BLaER1 treated with 17β-estradiol and CSF1 and Interleukin-3, amounts not matched to agents 10 nM and 100 nM (cell line): ENCODE results near the gene VCP.

Source experiments
- H3K27ac ChIP-seq, 11 experiments: shearing (Covaris generic); formaldehyde crosslinking; 2 replicates each; pipeline ENCODE4 v1.8.1; 2022
- H3K27me3 ChIP-seq, 11 experiments: shearing (Covaris generic); formaldehyde crosslinking; 2 replicates each; pipeline ENCODE4 v1.8.1; 2022
- H3K36me3 ChIP-seq, 11 experiments: shearing (Covaris generic); formaldehyde crosslinking; 2 replicates each; pipeline ENCODE4 v1.8.1; 2022
- H3K4me1 ChIP-seq, 10 experiments: shearing (Covaris generic); formaldehyde crosslinking; 2 replicates each; pipeline ENCODE4 v1.8.1; 2022
- H3K4me2 ChIP-seq, 11 experiments: shearing (Covaris generic); formaldehyde crosslinking; 2 replicates each; pipeline ENCODE4 v1.8.1; 2022
- H3K4me3 ChIP-seq, 10 experiments: shearing (Covaris generic); formaldehyde crosslinking; 2 replicates each; pipeline ENCODE4 v1.8.1; 2022
- H3K9ac ChIP-seq, 11 experiments: shearing (Covaris generic); formaldehyde crosslinking; 2 replicates each; pipeline ENCODE4 v1.8.1; 2022
- H3K9me3 ChIP-seq, 11 experiments: shearing (Covaris generic); formaldehyde crosslinking; replicated peaks in 1 of 11; 2 replicates each; pipeline ENCODE4 v1.8.1; 2022
- H4K20me1 ChIP-seq, 11 experiments: shearing (Covaris generic); formaldehyde crosslinking; 2 replicates each; pipeline ENCODE4 v1.8.1; 2022
- Cebpa-rat ChIP-seq, 11 experiments: shearing (Covaris generic); IDR thresholded peaks; 2 replicates each; pipeline ENCODE4 v1.8.1; 2022

Gene VCP

DNA sequence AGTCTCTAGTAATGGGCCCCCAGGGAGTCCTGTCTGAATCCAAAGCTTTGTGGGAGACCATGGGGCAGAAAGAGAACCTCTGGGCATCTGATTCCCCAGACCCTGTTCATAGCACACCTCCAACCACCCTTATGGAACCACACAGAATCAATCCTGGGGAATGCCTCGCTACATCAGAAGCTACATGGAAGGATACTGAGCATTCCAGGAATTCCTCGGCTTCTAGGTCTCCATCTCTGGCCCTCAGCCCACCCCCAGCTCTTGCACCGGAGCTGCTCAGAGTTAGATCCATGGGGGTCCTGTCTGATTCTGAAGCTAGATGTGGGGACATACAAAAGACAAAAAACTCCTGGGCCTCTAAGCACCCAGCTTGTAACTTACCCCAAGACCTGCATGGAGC lies 28.4 kb downstream of the VCP start:
- peak overlapping the region in 3 of 11 experiments; percentile 13 to 69 (median 56); a peak in 1 of 22 replicates for H3K4me2 ChIP-seq
- no peak overlapping the region for H3K9ac ChIP-seq
- H3K4me3 ChIP-seq = no peak overlapping the region
- TF ChIP-seq Cebpa-rat (IDR thresholded peaks at IDR 0.05) = no peak
- peak overlapping the region in 4 of 11 experiments; percentile 9 to 56 (median 54); a peak in 5 of 22 replicates for H3K27ac ChIP-seq
- H3K27me3 ChIP-seq = no peaks in the 10 kb centered on the region
- peaks cover 27 to 60% (median 48%) of the 10 kb centered on the region in 11 experiments for H3K36me3 ChIP-seq
- H4K20me1 ChIP-seq = peaks cover 0 to 42% (median 0%) of the 10 kb centered on the region in 11 experiments; a peak in 7 of 22 replicates
- no peaks in the 10 kb centered on the region; a peak in 1 of 22 replicates for H3K9me3 ChIP-seq
- peaks cover 36 to 60% (median 48%) of the 10 kb centered on the region in 10 experiments for H3K4me1 ChIP-seq

DNA sequence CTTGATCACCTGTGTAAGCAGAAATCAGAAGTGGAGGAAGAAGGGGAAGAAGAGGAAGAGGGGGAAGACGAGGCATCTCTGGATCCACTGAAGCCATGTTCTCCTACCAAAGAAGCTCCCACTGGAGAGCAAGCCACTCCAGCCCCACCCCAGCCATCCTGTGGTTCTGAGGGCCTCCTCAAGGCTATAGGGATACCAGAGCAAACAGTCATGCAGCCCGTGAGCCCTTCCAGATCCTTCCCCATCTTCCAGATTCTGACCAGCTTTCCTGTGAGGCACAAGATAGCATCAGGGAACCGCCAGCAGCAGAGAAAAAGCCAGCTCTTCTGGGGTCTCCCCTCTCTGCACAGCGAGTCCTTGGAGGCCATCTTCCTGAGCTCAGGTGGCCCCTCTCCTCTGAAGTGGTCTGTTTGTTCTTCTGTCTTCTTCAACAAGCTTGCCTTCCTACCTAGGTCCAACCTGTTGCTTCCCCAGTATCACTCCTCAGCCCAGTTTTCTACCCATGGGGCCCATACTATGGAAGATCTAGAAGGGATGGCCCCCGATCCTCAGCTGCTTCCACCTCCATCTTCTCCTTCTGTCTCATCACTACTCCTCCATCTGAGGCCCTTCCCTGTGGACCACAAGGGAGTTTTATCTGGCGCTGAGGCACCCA lies 29.4 kb downstream of the VCP start:
- Histone ChIP-seq H3K4me2 (peak overlapping the region; percentile 48 to 84 (median 68); a peak in 21 of 22 replicates), H3K9ac (no peak overlapping the region), H3K4me1 (peaks cover 37 to 60% (median 49%) of the 10 kb centered on the region in 10 experiments), H3K27me3 (no peaks in the 10 kb centered on the region), H3K27ac (peak overlapping the region in 8 of 11 experiments; percentile 42 to 68 (median 57); a peak in 16 of 22 replicates), H3K4me3 (no peak overlapping the region), H3K36me3 (peaks cover 18 to 57% (median 44%) of the 10 kb centered on the region in 11 experiments; a peak in 21 of 22 replicates), H4K20me1 (peaks cover 0 to 34% (median 0%) of the 10 kb centered on the region in 11 experiments; a peak in 4 of 22 replicates), H3K9me3 (peaks cover 0 to 5% (median 0%) of the 10 kb centered on the region in 11 experiments; a peak in 2 of 22 replicates)
- TF ChIP-seq Cebpa-rat (IDR thresholded peaks at IDR 0.05) = no peak

DNA sequence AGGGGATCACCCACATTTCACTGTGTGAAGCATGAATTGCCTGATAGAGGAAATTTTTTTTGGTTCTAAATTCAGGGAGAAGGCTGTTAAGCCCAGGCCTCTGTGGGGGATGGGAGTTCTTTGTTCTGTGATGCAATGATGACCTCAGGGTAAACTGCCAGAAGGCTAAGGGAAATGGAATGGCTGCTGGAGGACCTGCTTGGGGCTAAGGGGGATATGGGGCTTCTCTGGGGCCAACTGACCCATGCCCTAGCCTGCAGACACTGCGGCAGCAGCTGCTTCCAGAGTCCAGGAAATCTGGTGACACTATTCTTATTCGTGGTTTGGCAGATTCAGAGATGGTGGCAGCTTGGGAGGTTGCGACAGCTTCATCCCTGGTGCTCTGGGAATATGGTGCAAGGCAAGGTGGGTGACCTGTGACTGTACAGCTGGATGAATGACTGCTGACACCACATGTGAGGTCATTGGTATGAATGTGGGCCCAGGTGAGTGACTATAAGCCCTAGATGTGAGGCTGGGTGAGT lies 30.3 kb downstream of the VCP start:
- Histone ChIP-seq H3K4me2 (peak overlapping the region; percentile 48 to 84 (median 68)), H3K27me3 (no peaks in the 10 kb centered on the region)

GRCh38 chr9:35035851-35036701 lies 36.3 kb downstream of the VCP start:
- Histone ChIP-seq H3K27me3 (no peaks in the 10 kb centered on the region), H3K27ac (peak overlapping the region in 8 of 11 experiments; percentile 14 to 45 (median 23); a peak in 10 of 22 replicates), H3K9me3 (peaks cover 0 to 8% (median 0%) of the 10 kb centered on the region in 11 experiments; a peak in 2 of 22 replicates), H3K36me3 (peaks cover 0 to 19% (median 9%) of the 10 kb centered on the region in 11 experiments; a peak in 12 of 22 replicates), H3K4me1 (peaks cover 25 to 38% (median 31%) of the 10 kb centered on the region in 10 experiments), H3K4me3 (peak overlapping the region in 1 of 10 experiments; percentile 27; a peak in 2 of 20 replicates), H3K4me2 (peak overlapping the region; percentile 56 to 85 (median 70)), H3K9ac (peak overlapping the region; percentile 13 to 59 (median 30); a peak in 14 of 22 replicates), H4K20me1 (0 out of 22 replicates have a peak, but pooled peaks cover 0 to 5% (median 0%) of the 10 kb centered on the region in 11 experiments)
- no peak for TF ChIP-seq Cebpa-rat (IDR thresholded peaks at IDR 0.05)

More for the DNA sequence above, 30.3 kb downstream of the VCP start:
- Histone ChIP-seq H3K9me3 (peaks cover 0 to 8% (median 0%) of the 10 kb centered on the region in 11 experiments; a peak in 2 of 22 replicates), H3K4me1 (peaks cover 37 to 64% (median 49%) of the 10 kb centered on the region in 10 experiments), H3K9ac (peak overlapping the region in 2 of 11 experiments; percentile 26 to 27; a peak in 1 of 22 replicates), H4K20me1 (peaks cover 0 to 34% (median 0%) of the 10 kb centered on the region in 11 experiments; a peak in 4 of 22 replicates), H3K36me3 (peaks cover 14 to 61% (median 43%) of the 10 kb centered on the region in 11 experiments; a peak in 20 of 22 replicates), H3K27ac (peak overlapping the region in 8 of 11 experiments; percentile 42 to 68 (median 57); a peak in 15 of 22 replicates), H3K4me3 (no peak overlapping the region)
- TF ChIP-seq Cebpa-rat (IDR thresholded peaks at IDR 0.05) = peak in 5 of 11 experiments; percentile 11 to 56 (median 31); a peak in 3 of 22 replicates

GRCh38 chr9:35033101-35033500 lies 39.3 kb downstream of the VCP start:
- TF ChIP-seq Cebpa-rat (IDR thresholded peaks at IDR 0.05) = no peak
- Histone ChIP-seq H3K9me3 (peaks cover 0 to 11% (median 0%) of the 10 kb centered on the region in 11 experiments; a peak in 6 of 22 replicates), H3K4me3 (no peak overlapping the region), H3K27ac (no peak overlapping the region), H3K9ac (no peak overlapping the region), H4K20me1 (0 out of 22 replicates have a peak, but pooled peaks cover 0 to 5% (median 0%) of the 10 kb centered on the region in 11 experiments), H3K4me2 (no peak overlapping the region), H3K36me3 (peaks cover 0 to 14% (median 5%) of the 10 kb centered on the region in 11 experiments; a peak in 11 of 22 replicates), H3K27me3 (no peaks in the 10 kb centered on the region), H3K4me1 (peaks cover 11 to 18% (median 13%) of the 10 kb centered on the region in 10 experiments)

DNA sequence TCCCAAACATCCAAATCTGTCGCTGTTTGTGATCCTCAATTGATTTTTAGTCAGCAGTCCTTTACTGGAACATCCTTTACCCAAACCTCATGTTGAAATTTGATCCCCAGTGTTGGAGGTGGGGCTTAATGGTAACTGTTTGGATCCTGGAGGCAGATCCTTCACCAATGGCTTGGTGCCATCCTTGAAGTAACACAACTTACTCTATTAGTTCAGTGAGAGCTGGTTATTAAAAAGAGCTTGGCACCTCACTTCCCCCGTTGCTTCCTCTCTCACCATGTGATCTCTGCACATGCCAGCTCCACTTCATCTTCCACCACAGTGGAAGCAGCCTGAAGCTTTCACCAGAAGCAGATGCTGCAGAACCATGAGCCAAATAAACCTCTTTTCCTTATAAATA lies 42.6 kb downstream of the VCP start:
- no peak overlapping the region for H3K4me3 ChIP-seq
- peaks cover 0 to 3% (median 0%) of the 10 kb centered on the region in 11 experiments; a peak in 3 of 22 replicates for H3K36me3 ChIP-seq
- H3K9ac ChIP-seq = no peak overlapping the region
- peak overlapping the region in 2 of 11 experiments; percentile 25 to 32; a peak in 4 of 22 replicates for H3K4me2 ChIP-seq
- no peak overlapping the region for H3K27ac ChIP-seq
- H4K20me1 ChIP-seq = no peaks in the 10 kb centered on the region
- no peaks in the 10 kb centered on the region for H3K27me3 ChIP-seq
- peaks cover 0 to 9% (median 0%) of the 10 kb centered on the region in 10 experiments; a peak in 3 of 20 replicates for H3K4me1 ChIP-seq
- no peak for TF ChIP-seq Cebpa-rat (IDR thresholded peaks at IDR 0.05)
- peaks cover 0 to 9% (median 0%) of the 10 kb centered on the region in 11 experiments; a peak in 6 of 22 replicates for H3K9me3 ChIP-seq

GRCh38 chr9:35029241-35029640 lies 43.2 kb downstream of the VCP start:
- Histone ChIP-seq H3K36me3 (peaks cover 0 to 3% (median 0%) of the 10 kb centered on the region in 11 experiments; a peak in 3 of 22 replicates), H3K9me3 (peaks cover 0 to 9% (median 0%) of the 10 kb centered on the region in 11 experiments; a peak in 6 of 22 replicates), H3K4me1 (peaks cover 0 to 9% (median 0%) of the 10 kb centered on the region in 10 experiments; a peak in 3 of 20 replicates), H3K27me3 (no peaks in the 10 kb centered on the region), H3K9ac (no peak overlapping the region), H3K27ac (no peak overlapping the region), H3K4me2 (no peak overlapping the region), H4K20me1 (no peaks in the 10 kb centered on the region), H3K4me3 (no peak overlapping the region)
- TF ChIP-seq Cebpa-rat (IDR thresholded peaks at IDR 0.05) = no peak

DNA sequence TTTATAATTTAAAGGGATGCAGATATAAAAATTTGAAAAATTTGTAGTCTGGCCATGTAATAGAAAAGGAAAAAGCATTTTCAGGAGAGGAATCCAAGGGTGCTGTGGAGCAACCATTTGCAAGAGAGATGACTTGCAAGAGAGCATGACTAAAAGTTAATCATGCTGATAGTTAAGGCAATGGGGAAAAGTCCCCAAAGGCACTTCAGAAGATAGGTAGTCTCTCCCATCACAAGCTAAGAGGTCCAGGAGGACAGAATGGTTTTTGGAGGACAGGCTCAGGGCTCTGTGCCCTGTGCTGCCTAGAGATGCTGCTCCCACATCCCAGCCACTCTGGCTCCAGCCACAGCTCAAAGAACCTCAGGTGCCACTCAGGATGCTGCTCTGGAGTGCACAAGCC lies 44.1 kb downstream of the VCP start:
- no peak overlapping the region for H3K27ac ChIP-seq

More for the DNA sequence above, 44.1 kb downstream of the VCP start:
- H3K4me3 ChIP-seq = no peak overlapping the region
- no peak overlapping the region for H3K9ac ChIP-seq
- H4K20me1 ChIP-seq = no peaks in the 10 kb centered on the region
- no peak overlapping the region for H3K4me2 ChIP-seq
- peaks cover 0 to 15% (median 4%) of the 10 kb centered on the region in 10 experiments; a peak in 10 of 20 replicates for H3K4me1 ChIP-seq
- peaks cover 0 to 3% (median 0%) of the 10 kb centered on the region in 11 experiments; a peak in 3 of 22 replicates for H3K36me3 ChIP-seq
- TF ChIP-seq Cebpa-rat (IDR thresholded peaks at IDR 0.05) = no peak
- H3K9me3 ChIP-seq = peaks cover 0 to 9% (median 0%) of the 10 kb centered on the region in 11 experiments; a peak in 6 of 22 replicates
- no peaks in the 10 kb centered on the region for H3K27me3 ChIP-seq
